ENCODE measurements around the gene AEBP2.

- TF ChIP-seq CTCF (conservative IDR thresholded peaks at IDR 0.05; ENCODE audit: low read depth, low read length) (no peak), POLR2A (IDR thresholded peaks at IDR 0.05; ENCODE audit: low read depth, low read length) (no peak), RFX5 (IDR thresholded peaks at IDR 0.05; ENCODE audit: low read depth, low read length) (no peak), USF2 (IDR thresholded peaks at IDR 0.05; ENCODE audit: low read depth, low read length) (no peak), RAD21 (IDR thresholded peaks at IDR 0.05; ENCODE audit: low read length) (no peak), CEBPB (IDR thresholded peaks at IDR 0.05; ENCODE audit: low read depth, low read length) (no peak), ELK1 (IDR thresholded peaks at IDR 0.05; ENCODE audit: borderline replicate concordance, low read depth, low read length) (no peak), RCOR1 (IDR thresholded peaks at IDR 0.05; ENCODE audit: insufficient replicate concordance, low read length) (no peak), BHLHE40 (IDR thresholded peaks at IDR 0.05; ENCODE audit: low read depth, low read length) (no peak), FOS (IDR thresholded peaks at IDR 0.05; ENCODE audit: low read depth, low read length) (no peak), MXI1 (IDR thresholded peaks at IDR 0.05; ENCODE audit: borderline replicate concordance, low read depth, low read length) (no peak), SMC3 (IDR thresholded peaks at IDR 0.05; ENCODE audit: low read depth, low read length) (no peak), MAZ (IDR thresholded peaks at IDR 0.05; ENCODE audit: borderline replicate concordance, low read depth, low read length) (no peak)
Observed at GRCh38 chr12:19430988-19431387, 8.3 kb upstream of the AEBP2 start.

Measured in IMR-90 (cell line).